HG02759 (cell line): Measurements from ENCODE around the gene ALDH1L1.
"Not testable (repeated sequence)": the region's sequence is repeated elsewhere in the genome, so short reads cannot be mapped to it uniquely, and the experiment has no call there.

Source experiments
- ATAC-seq: cut with Tn5 transposase; IDR thresholded peaks from one replicate; pipeline ENCODE4 v1.9.1; 2021; ENCODE audit warnings: mild to moderate bottlenecking, moderate library complexity; ENCODE audit not compliant: unreplicated experiment

ALDH1L1 gene

DNA sequence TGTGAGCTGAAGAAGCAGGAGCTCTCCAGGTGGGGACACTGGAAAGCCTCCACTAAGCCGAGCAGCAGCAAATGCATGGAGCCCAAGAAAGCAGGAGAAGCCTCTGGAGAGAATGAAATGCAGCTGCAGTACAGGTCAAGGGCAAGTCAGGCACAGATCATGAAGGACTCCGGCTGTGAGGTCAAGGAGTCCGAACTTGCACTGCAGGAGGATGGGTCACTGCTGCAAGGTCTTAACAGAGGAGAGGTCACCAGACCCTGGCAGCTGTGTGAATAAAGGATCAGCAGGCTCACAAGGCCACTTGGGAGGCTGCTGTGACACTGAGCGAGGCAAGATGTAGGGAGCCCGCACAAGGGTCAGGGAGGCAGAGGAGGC, 71.7 kb downstream of the ALDH1L1 start:
- ATAC-seq, result no peak

DNA sequence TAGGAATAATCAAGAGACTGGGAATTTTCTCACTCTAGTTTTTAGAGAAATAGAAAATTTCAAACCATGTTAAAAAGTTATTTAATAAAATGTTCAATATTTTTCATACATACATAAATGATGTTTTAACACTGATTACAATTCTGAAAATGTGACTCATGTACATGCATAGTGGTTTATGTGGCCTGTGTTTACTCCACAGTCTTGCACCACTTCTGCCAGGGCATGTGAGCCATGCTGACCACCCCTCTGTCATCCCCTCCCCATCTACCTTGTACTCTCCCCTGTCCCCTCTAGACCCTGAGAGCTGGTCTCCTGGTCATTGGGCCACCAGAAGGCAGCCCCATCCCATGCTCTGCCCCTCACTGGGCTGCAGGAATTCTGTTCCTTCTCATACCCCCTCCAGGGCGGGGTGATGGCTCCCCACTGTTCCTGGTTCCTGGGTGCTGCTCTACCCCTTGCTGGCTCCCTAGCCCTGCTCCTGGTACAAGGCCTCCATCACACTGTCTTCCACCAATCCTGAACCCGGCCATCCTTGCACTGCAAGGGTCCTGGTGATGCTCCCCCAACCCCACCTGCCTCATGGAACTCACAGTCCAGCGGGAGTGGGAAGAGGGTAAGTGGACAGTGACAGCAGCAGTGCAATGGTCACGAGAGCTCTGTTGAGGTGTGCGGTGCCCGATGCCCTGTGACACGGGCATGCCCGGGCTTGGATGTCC, 72.3 kb downstream of the ALDH1L1 start:
- no peak for ATAC-seq

- ATAC-seq, result no peak
Measured at GRCh38 chr3:126107203-126107939, 73.0 kb downstream of the ALDH1L1 start.

- ATAC-seq, result no peak
Measured at GRCh38 chr3:126106336-126107202, 73.8 kb downstream of the ALDH1L1 start.

DNA sequence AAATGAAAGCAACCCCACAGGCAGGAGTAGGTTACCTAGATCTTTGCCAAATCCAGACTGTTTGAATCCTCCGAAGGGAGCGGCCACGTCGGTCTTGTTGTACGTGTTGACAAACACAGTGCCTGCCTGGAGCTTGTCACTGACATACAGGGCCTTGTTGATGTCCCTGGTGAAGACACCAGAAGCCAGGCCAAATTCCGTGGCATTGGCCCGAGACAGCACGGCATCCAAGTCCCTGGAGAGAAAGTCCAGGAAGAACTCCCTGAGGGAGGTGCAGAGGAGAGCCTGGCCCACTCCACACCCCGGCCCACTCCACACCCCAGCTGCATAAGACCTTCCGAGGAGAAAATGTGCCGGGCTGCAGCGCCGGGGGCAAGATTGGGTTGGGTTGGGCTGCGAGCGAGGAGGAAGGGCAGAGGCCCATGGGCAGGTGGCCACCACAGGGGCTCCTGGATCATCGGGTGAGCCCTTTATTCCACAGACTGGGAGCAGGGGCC, 74.6 kb downstream of the ALDH1L1 start:
- ATAC-seq, result no peak

GRCh38 chr3:126104742-126105605, 75.4 kb downstream of the ALDH1L1 start:
- no peak for ATAC-seq

GRCh38 chr3:126104028-126104635, 76.3 kb downstream of the ALDH1L1 start:
- ATAC-seq, result no peak

DNA sequence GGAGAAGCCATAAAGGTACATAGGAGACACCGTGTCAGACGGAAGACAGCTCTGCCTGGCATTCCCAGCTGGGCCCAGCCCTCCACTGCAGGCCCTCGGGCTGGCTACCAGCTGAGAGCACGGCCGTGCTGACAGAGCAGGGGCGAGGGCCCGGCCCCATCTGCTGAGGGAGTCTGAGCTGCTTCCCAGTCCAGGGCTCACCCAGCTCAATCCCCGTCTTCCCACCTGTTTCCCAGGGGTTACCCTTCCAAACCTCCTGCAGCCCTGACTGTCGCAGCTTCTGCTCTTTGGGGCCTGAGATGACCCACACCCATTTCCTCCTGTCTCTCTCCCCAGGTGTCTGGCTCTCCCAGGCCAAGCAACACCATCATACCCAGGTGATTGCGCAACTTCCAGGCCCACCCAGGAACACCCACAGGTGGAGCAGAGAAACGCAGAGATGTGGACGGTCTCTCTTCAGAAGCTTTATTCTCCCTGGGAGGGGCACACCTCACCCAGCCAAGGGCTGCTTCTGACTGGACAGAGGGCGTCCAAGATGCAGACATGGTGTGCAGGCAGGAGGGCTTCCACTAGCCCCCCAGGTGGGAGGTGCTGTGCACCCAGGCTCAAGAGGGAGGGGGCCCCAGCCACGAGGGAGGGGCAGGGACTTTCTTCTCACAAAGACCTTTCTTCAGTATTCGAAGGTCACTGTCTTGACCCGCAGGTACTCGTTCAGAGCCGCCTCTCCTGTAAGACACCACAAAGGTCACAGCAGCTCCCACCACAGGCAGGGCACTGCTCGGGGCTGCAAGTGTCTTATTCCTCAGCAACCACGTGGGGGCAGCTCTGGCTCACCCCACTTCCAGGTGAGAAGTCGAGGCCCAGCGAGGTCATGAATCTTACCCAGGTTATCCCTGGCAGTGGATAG, 77.0 kb downstream of the ALDH1L1 start:
- ATAC-seq, result no peak

GRCh38 chr3:126102530-126102951, 77.8 kb downstream of the ALDH1L1 start:
- no peak for ATAC-seq

DNA sequence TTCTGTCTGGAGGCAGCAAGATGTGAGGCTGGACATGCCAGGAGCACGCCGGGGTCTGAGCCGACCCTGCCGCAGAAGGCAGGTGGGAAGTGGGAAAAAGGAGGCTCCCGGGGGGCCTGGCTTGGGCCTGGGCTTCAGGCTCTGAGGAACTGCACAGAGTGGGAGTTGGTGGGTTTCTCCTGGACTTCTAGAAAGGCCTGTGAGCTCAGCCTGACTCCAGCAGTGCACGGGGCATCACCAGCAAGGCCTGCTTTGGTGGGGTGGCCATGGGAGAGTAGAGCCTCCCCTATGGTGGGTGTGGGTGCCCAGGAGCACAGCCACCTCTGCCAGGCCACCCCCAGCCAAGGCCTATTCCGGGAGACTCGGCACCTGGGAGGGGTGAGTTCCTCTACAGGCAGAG, 78.4 kb downstream of the ALDH1L1 start:
- ATAC-seq, result no peak

DNA sequence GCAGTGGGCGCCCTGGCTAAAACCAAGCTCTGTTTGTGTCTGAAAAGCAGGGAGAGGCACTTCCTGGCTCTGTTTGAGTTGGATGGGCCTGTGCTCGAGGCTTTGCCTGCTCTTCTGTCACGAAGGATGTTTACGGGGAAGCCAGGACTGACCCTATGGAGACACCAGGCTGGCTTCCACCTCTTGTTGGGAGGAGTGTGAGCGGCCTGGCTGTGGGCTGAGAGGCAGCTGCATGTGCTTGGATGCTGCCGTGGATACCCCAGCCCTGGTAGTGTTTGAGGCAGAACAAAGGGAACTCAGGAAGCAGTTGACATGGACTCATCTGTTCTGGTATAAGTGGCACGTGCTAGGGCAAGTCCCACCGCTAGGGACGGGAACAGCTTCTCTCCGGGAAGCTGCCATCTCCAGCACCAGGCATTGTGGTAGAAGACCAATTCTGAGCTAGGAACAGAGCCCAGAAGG, 78.8 kb downstream of the ALDH1L1 start:
- no peak for ATAC-seq

DNA sequence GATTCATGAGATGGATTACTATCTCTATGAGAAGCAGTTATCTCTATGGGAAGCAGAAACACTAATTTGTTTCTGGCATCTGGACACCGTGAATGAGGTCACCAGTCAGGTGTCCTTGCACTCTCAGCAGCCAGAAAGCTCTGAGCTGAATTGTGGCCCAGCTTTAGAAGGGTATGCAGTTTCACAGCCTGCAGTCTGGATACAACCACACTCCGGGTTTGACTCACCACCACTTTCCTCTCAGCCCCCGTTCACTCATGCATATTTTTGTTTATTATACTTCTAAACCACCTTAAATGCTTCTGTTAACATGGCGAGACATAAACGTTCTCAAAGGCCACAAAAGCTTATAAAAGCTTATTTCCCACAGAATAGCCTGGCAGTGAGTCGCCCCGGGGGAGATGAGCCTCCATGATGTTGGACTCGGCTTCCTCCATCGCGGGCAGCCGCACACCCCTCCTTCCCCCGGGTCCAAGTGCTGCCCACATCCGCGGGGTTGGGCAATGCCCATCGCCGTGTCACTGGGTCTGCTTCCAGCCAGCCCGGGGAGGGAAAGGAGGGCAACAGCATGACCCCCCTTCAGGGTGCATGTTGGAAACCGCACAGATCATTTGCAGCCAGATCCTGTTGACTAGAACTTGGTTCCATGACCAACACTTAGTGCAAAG, 79.6 kb downstream of the ALDH1L1 start:
- ATAC-seq, result peak; percentile 48

DNA sequence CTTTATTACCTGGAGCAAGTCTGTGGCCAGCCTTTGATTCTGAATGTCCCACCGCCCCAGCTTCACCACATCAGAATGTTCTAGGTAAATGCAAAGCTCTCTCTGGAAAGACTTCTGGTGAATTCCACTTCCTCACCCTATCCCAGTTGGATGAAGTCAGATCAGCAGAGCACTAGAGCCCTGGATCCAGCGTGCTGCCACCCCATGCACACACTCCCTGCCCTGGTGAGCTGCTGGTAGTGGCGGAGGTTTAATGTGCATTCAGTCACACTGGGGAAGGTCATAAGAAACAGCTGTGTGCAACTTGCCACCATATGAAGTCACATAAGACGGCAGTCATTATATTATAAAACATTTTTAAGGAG, 80.1 kb downstream of the ALDH1L1 start:
- ATAC-seq, result no peak

- ATAC-seq, result no peak
Measured at GRCh38 chr3:126098391-126098858, 82.0 kb downstream of the ALDH1L1 start.

DNA sequence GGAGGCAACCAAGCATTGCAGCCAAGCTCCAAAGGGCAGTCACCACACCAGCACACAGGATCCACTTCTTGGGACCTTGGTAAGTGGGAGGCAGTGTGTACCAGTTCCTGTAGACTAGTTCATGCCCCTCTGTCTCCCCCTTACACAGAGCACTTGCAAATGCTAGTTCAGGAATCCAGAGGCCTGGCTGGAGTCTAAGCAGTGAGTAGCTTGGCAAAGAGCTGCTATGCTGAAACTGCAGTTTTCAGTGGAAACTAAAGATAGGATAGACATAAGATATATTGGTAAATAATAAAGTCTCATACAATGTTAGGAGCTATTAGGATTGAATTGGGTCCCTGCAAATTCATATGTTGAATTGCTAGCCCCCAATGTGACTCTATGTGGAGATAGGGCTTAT, 82.6 kb downstream of the ALDH1L1 start:
- no peak for ATAC-seq

DNA sequence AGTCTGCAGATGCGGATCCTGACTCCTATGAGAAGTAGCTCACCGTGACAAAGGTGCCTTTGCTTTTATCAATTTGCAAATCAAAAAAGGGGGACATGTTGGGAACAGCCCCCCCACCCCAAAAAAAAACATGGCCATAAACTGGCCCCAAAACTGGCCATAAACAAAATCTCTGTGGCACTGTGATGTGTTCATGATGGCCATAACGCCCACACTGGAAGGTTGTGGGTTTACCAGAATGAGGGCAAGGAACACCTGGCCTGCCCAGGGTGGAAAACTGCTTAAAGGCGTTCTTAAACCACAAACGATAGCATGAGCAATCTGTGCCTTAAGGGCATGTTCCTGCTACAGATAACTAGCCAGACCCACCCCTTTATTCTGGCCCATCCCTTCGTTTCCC, 84.1 kb downstream of the ALDH1L1 start:
- not testable (repeated sequence) for ATAC-seq

DNA sequence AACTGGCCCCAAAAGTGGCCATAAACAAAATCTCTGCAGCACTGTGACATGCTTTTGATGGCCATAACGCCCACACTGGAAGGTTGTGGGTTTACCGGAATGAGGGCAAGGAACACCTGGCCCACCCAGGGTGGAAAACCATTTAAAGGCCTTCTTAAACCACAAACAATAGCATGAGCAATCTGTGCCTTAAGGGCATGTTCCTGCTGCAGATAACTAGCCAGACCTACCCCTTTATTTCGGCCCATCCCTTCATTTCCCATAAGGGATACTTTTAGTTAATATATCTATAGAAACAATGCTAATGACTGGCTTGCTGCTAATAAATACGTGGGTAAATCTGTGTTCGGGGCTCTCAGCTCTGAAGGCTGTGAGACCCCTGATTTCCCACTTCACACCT, 88.3 kb downstream of the ALDH1L1 start:
- not testable (repeated sequence) for ATAC-seq

- no peak for ATAC-seq
Measured at GRCh38 chr3:126087552-126088175, 92.7 kb downstream of the ALDH1L1 start.
